EL (cell line): ENCODE results near the gene PRKN.
"Not testable (repeated sequence)": the region's sequence is repeated elsewhere in the genome, so short reads cannot be mapped to it uniquely, and the experiment has no call there.

ENCODE experiments used
- DNase-seq: peaks from one replicate; pipeline ENCODE4 v3.0.0-alpha.2; 2016

PRKN gene

DNA sequence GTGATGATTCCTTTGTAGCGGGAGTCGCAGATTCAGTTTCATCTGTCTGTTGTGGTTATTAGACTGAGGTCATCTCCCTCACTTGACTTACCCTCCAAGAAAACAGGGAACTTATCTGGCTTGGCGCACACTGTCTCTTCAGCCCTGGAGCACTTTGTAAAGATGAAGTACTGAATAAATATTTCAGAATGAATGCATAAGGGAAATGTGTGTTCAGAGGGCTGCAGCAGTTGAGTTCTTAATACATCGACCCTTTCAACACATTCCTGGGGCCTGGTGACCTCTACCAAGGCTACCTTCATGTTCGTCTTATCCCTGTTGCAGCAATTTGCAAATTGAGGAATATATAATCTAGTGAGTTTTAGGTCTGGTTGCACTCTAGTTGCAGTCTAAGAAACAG is 801.2 kb downstream of the PRKN start:
- no peak for DNase-seq

- DNase-seq, result no peak
Observed at GRCh38 chr6:161924516-161925116, 803.0 kb downstream of the PRKN start.

GRCh38 chr6:161922631-161923119 is 804.9 kb downstream of the PRKN start:
- peak; percentile 14 for DNase-seq

DNA sequence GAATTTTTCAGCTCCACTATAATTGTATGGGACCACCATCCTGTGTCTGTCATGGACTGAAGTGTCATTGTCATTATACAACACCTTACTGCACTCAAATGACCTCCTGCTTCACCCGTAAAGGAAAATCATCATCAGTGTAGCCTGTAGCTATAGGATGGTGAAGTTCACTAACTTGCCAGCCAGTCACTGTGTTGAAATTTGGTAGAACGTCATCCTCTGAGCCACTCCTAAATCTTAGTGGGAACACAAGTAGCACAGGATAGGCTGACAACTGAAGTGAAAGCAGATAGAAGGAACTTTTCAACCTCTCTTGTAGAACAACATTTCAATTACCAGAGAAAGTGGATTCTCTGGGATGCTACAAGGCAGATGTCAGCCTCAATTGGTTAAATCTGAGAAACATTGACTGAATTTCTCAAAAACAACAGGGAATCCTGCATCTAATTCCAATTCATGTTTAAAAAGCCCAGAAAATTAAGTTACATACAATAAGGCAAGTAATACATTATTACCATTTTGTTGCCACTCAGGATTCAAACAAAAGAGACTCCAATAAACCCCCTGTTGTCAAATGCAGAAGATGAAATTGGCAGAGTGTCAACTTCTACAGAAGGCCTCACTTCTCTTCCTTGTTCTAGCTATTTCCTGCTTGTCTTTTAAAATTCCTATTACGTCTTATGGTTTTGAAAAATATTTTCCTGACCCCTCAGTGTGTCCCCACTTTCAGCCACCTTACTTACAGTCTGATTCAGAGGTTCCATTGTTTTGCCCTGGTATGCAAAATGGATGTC is 805.8 kb downstream of the PRKN start:
- DNase-seq, result no peak

GRCh38 chr6:161919691-161920090 is 807.9 kb downstream of the PRKN start:
- DNase-seq, result no peak

GRCh38 chr6:161918628-161919205 is 808.8 kb downstream of the PRKN start:
- DNase-seq, result no peak

- no peak for DNase-seq
Observed at GRCh38 chr6:161918109-161918531, 809.4 kb downstream of the PRKN start.

DNA sequence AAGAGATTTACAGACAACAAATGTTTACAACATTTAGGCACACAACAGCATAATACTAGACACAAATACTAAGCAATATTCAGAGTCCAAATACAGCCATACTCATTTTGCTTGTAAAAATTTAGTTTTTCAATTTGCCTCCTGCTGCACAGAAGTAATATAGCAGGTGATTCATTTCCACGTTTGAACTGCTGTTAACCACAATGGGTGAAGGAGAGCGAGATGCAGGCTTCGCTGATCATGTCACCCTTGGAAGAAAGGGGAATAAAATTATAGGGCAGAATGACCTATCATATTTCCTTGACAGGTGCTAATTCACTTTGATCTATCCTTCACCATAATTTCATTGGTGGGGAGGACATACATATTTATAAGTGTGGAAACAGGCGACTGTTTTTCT is 809.9 kb downstream of the PRKN start:
- DNase-seq, result no peak

DNA sequence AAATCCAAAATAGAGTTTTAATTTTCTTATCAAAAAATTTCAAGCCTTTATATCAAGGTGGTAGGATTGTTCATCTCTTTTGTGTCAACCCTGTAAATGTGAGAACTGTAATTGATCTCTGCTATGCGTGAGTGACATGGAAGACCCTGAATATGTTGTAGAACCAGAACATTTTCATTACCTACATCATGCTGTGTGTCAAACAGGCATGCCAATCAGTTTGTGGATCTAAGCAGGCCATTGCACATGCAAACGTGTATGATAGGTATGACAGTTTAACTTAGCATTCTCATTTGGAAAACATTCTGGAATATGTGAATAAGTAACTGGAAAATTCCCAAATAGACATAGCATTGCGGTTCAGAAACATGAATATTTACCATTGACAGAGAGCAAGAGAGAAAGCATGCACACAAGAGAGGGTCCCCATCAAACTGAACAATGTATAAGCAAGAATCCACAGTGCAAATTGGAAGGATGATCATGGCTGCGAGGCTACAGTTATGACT is 812.1 kb downstream of the PRKN start:
- DNase-seq, result no peak

DNA sequence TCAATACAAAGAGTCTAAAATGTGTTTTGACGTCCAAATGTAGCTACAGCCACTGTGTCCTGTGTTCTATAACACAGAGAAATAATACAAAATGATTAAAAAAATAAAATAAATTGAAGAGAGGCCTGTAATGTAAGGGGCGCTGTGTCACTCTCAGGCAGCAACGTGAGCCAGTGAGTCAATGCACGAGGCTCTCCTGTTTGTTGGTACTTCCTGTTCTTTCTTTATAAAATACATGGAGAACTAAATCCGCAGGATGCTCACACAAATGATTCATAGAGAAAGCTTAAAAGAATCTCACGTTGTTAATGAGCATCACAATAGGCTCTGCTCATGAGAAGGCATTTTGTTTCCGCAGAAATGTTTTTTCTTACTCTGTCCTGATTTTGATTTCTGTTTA is 818.7 kb downstream of the PRKN start:
- no peak for DNase-seq

DNA sequence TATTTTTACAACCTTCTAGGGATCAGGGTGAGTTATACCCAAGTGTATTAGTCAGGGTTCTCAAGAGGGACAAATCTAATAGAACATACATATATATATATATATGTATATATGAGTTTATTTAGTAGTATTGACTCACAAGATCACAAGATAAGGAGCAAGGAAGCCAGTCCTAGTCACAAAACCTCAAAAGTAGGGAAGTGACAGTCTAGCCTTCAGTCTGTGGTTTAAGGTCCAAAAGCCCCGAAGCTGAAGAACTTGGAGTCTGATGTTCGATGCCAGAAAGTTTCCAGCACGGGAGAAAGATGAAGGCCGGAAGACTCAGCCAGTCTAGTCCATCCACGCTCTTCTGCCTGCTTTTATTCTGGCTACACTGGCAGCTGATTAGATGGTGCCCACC is 821.0 kb downstream of the PRKN start:
- no peak for DNase-seq

DNA sequence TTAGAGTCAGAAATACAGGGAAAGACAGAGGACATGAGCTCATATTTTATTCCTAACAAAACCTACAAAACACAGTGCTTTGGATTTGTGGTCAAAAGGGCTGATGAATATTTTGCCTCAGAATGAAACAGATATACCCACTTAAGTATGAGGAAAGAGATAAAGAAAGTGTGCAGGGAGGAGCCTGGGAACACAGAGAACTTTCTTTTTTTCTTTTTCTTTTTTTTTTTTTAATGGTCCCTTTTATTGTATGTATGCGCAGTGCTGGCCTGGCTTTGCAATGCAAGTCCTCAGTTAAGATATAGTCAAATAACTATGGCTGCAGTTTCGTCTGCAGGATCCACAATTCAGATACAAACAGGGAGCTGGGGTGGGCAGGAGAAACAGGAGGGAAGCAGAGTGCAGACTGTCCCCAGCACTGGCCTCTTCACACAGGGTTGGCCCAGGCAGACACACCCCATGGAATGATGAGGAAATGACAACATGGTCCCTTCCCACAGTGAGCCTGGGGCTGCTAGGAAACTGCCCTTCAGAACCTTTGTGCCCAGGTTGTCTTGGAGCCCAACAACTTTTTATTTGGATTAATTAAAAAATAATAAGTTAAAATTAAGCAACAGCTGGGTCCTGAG is 823.9 kb downstream of the PRKN start:
- DNase-seq, result no peak

DNA sequence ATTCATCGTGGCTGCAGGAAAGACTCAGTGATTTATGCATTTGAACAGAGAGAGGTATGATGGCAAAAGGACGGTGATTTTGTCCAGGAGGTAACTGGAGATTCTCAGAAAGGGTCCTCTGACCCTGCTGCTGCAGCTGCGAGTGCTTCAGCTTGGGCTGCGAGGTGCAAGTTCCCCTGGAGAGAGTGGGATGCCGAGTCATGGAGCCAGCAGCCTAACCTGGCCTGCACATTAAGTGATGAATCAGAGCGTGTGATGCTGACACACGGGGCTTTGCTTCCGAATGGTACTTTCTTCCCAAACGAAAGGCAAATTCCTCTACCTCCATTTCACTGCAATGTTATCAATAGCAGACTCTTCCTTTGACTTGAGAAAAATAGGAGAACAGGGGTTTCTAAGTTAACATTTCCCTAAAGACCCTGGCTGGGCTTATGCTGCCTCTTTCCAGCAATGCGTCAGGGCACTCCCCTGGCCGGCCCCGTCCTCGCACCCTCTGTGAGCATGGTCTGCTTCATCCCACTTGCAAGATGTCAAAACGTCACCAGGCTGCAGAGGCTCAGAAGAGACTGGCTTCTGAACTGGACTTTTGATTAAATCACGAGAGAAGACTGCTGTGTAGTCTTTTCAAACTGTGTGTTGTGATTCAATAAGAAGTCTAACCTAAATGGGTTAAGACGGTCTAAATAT is 825.7 kb downstream of the PRKN start:
- DNase-seq, result no peak

DNA sequence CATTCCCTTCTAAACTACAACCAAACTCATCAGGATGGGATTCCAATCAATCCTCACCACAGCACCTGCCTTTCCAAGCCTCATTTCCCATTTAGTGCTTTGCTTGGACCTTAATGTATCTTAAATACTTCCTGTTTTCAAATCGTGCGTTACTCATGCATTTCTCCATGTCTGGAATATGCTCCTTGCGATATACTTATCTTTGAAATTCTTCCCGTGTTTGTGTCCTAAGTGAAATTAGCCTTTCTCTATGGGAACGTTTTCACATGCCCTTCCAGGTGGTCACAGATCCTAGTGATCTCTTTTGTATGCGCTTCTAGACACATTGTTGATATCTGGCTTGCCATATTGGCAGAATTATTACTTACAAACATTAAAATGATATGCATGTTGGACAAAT is 833.1 kb downstream of the PRKN start:
- no peak for DNase-seq

- DNase-seq, result no peak
Observed at GRCh38 chr6:161891542-161891941, 836.0 kb downstream of the PRKN start.

DNA sequence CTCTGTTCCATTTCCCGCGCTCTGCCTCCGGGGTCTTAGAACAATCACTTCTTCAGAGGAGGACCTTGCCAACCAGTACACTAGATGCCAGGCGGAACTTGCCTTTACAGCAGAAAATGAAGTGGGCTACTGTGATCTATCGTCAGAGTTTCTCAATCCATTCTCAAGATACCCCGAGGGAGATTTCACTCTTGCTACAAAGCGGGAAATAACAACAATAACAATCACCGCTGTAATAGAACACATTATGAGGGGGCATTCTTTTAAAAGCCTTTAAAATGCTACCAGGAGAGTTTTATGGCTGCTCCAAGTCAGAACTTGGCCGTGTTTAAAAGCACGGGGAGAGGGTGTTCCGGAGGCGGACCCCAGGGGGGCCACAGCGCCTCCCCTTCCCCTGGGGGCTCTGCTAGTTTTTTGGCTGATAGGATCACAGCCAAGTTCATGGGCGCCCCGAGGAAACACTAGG is 836.7 kb downstream of the PRKN start:
- DNase-seq, result no peak

- no peak for DNase-seq
Observed at GRCh38 chr6:161890133-161890831, 837.3 kb downstream of the PRKN start.

DNA sequence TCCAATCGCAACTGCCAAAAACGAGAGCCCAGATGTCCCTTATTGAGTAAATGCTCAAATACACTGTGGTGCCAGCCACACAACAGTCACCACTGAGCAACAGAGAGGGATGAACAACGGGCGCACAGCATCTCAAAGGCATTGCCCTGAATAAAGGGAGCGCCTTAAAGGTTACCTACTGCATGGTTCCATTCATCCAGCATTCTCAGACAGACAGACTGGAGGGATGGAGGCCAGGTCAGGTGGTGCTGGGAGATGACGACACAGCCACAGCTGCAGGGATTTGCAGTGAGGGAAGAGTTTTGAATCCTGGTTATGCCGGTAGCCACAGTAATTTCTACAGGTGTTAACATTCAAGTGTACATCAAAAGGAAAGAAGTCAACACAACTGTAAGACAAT is 838.2 kb downstream of the PRKN start:
- DNase-seq, result no peak

GRCh38 chr6:161886545-161886944 is 841.0 kb downstream of the PRKN start:
- not testable (repeated sequence) for DNase-seq

- no peak for DNase-seq
Observed at GRCh38 chr6:161884782-161885181, 842.8 kb downstream of the PRKN start.

- no peak for DNase-seq
Observed at GRCh38 chr6:161882196-161882765, 845.3 kb downstream of the PRKN start.

DNA sequence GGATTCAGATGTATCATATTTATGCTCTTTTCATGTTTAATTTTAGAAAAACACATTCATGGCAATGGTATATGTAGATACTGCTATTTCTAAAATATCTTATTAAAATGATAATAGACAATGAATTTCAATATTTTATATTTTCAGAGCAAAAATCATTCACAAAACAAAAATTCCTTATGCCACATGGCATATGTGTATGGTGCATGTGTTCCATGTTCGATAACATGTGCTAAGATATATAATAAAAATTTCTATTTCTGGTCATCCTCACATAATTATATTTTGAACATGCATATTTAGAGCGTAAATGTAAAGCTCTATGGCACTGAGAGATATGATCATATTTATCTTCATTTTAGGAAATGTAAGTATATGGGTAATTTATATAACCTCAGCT is 847.5 kb downstream of the PRKN start:
- no peak for DNase-seq
